IPS DF 4.7 (cell line): Measurements from ENCODE around the gene OPA3.

Experiments used
- DNase-seq: peaks from one replicate; pipeline ENCODE4 v3.0.0-alpha.2; 2013; ENCODE audit warnings: low spot score; ENCODE audit errors: extremely low read depth

Gene OPA3

GRCh38 chr19:45505151-45505995, 79.2 kb downstream of the OPA3 start:
- DNase-seq, result no peak

- no peak for DNase-seq
Observed at GRCh38 chr19:45503909-45504308, 80.7 kb downstream of the OPA3 start.

DNA sequence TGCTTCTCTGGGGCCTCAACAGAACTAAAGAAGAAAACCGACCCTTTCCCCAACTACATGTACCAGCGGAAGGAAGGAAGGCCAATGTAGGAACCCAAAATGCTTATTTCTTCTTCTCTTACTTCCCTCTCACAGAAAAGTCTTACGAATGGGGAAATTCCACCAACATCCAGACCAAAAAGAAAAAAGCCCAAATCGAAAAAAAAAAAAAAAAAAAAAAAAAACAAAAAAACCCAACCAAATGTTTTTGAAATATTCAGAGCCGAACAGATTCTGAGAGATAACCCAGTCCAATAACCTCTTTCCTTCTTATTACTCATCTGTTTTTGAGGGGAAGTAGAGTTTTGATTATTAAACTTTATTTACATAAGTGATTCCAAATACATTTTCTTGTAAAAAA, 82.5 kb downstream of the OPA3 start:
- DNase-seq, result no peak

DNA sequence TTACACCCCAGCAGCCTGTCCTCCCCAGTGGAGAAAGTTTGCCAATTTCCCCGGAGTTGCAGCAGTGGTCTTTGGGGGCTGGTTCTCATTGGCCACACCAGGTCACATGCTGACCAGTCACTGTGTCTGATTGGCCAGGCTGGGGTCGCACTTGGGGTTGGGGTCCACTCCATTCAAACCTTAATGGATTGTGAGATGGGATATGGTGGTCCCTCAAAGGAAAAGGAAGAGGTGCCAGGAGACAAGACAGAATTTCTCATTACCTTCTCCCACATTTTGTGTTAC, 82.9 kb downstream of the OPA3 start:
- no peak for DNase-seq

- no peak for DNase-seq
Observed at GRCh38 chr19:45500918-45501729, 83.5 kb downstream of the OPA3 start.

- no peak for DNase-seq
Observed at GRCh38 chr19:45499196-45500180, 85.1 kb downstream of the OPA3 start.

DNA sequence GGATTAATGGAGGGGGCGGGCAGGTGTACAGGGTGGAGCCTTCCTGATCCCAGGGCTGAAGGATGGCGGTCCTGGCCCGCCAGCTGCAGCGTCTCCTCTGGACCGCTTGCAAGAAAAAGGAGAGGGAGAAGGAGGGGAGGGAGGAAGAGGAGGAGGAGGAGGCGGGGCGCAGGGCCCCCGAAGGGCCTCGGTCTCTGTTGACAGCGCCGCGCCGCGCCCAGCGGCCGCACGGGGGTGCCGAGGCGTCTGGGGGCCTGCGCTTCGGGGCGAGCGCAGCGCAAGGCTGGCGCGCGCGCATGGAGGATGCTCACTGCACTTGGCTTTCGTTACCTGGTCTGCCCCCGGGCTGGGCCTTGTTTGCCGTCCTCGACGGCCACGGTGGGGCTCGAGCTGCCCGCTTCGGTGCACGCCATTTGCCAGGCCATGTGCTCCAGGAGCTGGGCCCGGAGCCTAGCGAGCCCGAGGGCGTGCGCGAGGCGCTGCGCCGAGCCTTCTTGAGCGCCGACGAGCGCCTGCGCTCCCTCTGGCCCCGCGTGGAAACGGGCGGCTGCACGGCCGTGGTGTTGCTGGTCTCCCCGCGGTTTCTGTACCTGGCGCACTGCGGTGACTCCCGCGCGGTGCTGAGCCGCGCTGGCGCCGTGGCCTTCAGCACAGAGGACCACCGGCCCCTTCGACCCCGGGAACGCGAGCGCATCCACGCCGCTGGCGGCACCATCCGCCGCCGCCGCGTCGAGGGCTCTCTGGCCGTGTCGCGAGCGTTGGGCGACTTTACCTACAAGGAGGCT, 86.0 kb downstream of the OPA3 start, which contains the start of gene PPM1N:
Gene PPM1N, plus strand, starts transcription at position 33 of the 785 bp plus-strand sequence. Its CDS starts 30 bp downstream, at position 63.
- DNase-seq, result no peak

DNA sequence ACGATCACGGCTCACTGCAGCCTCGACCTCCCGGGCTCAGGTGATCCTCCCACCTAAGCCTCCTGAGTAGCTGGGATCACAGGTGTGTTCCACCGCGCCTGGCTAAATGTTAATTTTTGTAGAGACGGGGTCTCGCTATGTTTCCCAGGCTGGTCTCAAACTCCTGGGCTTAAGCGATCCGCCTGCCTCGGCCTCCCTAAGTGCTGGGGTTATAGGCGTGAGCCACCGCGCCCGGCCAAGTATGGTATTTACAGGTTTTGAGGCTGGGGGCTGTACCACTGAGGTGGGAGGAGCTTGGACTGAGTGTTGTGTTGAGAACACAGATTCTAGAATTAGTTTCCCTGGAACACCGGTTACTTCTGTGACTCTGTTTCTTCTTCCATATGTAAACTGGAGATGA, 86.8 kb downstream of the OPA3 start:
- DNase-seq, result no peak

DNA sequence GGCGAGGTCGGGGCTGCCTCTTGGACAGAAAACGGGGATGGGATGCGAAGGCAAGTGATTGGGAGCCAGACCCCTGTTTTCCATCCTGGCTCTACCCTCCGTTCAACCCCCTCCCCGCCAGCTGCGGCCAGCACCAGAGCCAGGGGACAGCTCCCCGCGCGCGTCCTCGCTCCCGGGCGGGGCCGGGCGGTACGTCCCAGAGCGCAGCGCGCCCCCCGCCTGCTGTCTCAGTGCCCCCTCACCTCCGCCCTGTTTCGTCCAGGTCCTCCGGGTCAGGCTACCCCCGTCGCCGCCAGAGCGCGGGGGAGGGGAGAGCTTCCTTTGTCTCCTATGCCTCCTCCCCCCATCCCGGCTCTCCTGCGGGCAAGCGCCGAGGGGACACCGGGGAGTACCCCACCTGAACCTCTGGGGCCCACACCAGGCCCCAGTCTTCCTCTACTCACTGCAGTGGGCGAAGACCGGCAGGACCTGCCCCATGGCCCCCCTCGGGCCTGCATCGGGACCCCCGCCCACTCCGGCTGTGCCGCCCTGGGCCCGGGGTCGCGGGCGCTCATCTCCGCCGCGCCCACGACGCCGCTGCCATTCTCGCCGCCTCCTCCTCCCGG, 88.2 kb downstream of the OPA3 start:
- DNase-seq, result no peak

DNA sequence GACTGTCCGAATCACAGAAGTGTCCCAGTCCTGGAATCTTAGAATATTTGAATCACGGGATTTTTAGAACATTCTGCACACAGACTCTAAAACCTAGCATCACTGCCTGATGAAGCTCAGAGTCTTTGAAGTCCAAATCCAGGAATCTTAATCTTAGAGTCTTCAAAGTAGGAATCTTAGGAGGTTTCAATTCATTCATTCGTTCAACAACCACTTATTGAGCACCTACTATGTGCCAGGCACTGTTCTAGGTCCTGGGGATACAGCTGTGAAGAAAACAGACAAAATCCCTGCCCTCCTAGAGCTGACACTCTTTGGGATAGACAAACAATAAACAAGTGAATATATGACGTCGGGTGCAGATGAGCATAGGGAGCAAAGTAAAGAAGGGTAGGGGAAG, 89.4 kb downstream of the OPA3 start:
- no peak for DNase-seq

DNA sequence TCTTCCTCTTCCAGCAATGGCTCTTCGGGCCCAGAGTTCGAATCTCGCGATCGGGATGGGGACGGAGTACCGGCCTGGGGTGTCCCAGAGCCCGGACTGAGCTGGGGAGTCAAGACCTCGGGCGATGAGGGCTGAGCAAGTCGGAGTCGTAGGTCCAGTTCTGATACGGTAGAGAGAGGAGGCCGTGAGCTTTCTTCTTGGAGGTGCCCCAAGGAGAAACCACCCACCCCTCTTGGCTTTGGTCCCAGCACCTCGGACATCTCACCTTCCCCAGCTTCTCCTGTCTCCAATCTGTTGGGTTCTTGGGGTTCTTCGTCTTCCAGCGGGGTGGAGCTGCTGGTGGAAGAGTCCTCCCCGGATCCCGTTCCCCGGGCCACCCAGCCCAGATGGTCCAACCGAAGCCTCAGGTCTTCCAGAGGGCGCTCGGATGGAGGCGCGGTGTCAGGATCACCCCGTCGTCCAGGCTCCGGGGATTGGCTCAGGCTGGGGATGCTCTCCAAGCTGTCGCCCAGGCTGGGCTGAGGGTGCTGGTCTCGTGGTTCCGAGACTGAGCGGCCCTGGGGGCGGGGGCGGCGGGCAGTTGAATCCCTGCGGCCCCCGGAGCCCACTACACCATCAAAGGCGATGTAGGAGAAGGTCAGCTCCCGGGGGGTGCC, 90.2 kb downstream of the OPA3 start:
- no peak for DNase-seq

DNA sequence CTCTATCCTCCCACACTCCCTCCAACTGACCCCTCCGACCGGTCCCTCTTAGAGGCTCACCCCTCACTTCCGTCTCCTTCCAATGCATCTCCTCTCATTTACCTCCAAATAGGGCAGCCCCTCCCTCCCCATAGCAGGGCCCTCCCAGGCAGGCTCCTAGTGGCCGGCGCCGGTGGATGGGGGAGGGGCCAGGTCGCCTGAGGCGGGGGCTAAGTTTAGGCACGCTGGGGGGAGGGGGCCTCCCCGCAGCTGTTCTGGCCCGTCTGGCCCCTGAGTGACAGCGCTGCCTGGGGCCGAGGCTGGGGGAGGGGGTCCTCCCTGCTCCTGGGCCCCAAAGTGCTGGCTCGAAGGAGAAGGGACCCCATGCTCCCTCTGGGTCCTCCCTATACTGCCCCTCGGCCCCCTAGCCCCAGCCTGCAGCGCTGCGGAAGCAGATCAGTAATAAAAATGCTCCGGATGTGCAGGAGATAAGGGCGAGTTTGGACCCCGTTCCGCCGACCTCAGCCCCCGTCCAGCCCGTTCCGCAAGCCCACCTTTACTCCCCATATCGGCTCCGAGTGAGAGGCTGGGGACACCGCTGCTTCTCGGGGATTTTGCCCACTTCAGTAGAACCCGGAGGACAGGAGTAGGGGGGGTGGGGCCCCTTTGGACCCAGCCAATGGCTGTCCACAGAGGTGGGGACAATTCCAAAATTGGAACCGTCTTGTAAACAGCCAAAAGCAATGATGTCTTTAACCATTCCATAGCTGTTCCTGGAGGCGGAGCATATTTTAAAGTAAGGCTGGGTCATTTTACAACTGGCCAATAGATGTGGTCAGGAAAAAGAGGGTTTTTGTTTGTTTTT, 91.8 kb downstream of the OPA3 start:
- no peak for DNase-seq

GRCh38 chr19:45492137-45492626, 92.4 kb downstream of the OPA3 start:
- no peak for DNase-seq

DNA sequence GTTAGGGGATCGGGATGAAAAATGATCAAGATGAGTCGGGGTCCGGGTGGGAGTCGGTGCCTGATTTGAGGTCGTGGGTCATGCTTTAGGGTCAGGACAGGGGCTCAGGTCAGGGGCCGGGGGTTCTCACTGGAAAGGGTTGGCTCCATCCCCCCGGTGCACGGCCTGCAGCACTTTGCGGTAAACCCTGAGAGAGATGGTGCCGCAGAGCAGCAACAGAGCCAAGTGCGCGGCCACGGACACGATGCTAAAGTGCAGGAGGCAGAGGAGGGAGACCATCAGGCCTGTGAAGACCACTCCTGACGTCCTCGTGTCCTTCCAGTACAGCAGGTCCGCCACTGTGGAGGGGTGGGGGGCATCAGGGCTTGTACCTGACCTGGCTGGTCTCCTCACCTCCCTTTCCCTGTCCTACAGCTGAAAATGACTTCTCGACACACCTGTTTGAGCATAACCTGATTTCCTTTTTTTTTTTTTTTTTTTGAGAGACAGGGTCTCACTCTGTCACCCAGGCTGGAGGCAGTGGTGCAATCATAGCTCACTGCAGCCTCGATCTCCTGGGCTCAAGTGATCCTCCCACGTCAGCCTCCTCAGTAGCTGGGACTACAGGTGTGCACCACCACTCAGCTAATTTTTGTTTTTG, 95.3 kb downstream of the OPA3 start:
- DNase-seq, result no peak

DNA sequence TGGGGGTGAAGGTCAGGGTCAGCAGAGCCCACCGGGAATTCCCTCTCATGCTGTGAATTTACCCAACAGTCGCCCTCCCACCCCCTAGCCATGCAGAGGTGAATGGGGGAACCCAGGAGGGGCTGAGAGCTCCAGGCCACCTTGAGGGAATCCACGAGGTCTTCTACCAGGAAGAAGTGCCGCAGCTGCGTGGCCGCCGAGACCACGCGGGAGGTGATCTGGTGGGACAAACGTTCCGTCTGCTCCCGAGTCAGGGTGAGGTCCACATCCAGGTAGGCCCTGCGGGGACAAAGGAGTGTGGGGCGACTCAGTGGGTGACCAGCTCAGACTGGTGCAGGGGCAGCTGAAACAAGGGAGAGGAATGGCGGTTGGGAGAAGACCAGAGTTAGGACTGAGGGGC, 95.9 kb downstream of the OPA3 start:
- DNase-seq, result no peak

DNA sequence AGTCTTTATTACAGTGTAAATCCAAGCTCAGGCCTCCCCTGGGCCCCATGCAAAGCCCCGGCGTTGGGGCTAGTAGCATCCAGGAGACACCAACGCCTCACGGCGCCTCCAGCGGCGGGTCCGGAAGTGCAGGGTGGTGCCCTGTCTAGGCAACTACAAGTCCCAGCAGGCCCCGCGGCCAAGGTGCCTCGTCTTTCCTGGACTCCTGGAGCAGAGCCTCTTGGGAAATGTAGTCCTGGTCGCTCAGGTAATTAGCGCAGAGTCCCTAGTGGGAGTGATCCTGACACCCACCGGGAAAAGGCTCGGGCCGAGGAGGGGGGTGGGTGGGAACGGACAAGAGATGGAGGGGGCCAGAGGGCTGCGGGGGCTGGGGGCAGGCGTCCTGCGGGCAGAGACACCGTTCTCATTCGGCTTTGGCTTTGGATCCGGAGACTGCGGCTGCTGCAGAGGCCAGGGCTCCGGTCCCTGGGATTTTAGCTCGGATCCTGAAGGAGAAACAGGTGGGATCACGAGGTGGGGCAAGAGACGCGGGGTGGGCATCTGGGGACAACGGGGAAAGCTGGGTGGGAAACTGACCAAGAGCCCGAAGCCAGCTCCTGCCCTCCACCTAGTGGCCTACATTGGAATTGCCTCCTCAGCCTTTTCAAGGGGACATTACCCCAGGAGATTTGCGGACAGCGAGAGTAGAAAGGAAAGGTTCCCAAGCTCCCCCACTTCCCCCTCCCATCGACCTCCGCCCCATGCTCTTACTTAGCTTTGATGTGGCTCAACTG, 99.1 kb downstream of the OPA3 start:
- no peak for DNase-seq

DNA sequence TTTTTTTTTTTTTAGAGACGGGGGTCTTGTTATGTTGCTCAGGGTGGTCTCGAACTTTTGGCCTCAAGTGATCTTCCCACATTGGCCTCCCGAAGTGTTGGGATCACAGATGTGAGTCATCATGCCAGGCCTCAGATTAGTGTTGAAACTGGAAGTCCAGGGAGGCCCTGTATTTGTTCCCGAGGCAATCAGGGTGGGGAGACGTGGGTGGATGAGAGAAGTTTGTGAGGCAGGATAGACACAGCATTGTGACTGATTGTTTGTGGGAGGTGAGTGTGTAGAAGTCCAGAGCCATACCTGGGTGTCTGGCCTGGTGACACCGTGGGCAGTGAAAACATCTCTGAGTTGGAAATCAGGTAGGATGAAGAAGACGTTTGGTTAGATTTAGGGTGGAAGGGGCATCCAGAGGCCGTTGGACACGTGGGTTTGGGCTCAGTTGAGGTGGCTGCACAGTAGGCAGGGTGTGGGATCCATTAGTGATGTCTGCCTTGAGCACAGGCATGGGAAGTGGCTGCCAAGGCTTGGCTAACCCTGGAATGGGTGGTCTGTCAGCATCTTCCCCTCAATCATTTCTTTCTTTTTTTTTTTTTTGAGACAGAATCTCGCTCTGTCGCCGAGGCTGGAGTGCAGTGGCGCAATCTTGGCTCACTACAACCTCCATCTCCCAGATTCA, 100.2 kb downstream of the OPA3 start:
- no peak for DNase-seq
